ENCODE data around the gene ZNF436.
A peak's percentile ranks its signal among the peaks of the same experiment; 100 is the strongest.

The ZNF436 gene

GRCh38 chr1:23354245-23354644 lies 15.4 kb downstream of the ZNF436 start:
- Histone ChIP-seq H3K4me3 (ENCODE audit: low read depth in 1 of 2, low read length in 2 of 2) (no peak overlapping the region), H2AFZ (ENCODE audit: low read depth, low read length) (no peak overlapping the region), H3K79me2 (ENCODE audit: insufficient read depth, low read length) (no peaks in the 10 kb centered on the region), H3K27ac (ENCODE audit: low read length) (no peak overlapping the region), H3K4me1 (ENCODE audit: insufficient read depth, low read length) (no peaks in the 10 kb centered on the region), H4K20me1 (ENCODE audit: insufficient read depth, low read length) (no peaks in the 10 kb centered on the region), H3K9ac (ENCODE audit: low read depth, low read length) (no peak overlapping the region), H3K36me3 (ENCODE audit: insufficient read depth, low read length) (no peaks in the 10 kb centered on the region), H3K9me3 (ENCODE audit: insufficient read depth, low read length, severe bottlenecking) (no peaks in the 10 kb centered on the region), H3K4me2 (ENCODE audit: insufficient read depth, low read length) (no peak overlapping the region), H3K27me3 (ENCODE audit: insufficient read depth, low read length, poor library complexity) (no peaks in the 10 kb centered on the region)
- no peak for TF ChIP-seq EZH2 (IDR thresholded peaks at IDR 0.05; ENCODE audit: borderline replicate concordance, low read depth, low read length, severe bottlenecking)
- TF ChIP-seq, protein P1, sequence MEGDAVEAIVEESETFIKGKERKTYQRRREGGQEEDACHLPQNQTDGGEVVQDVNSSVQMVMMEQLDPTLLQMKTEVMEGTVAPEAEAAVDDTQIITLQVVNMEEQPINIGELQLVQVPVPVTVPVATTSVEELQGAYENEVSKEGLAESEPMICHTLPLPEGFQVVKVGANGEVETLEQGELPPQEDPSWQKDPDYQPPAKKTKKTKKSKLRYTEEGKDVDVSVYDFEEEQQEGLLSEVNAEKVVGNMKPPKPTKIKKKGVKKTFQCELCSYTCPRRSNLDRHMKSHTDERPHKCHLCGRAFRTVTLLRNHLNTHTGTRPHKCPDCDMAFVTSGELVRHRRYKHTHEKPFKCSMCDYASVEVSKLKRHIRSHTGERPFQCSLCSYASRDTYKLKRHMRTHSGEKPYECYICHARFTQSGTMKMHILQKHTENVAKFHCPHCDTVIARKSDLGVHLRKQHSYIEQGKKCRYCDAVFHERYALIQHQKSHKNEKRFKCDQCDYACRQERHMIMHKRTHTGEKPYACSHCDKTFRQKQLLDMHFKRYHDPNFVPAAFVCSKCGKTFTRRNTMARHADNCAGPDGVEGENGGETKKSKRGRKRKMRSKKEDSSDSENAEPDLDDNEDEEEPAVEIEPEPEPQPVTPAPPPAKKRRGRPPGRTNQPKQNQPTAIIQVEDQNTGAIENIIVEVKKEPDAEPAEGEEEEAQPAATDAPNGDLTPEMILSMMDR (IDR thresholded peaks at IDR 0.05; ENCODE audit: borderline replicate concordance, extremely low read depth, low read length, poor library complexity, severe bottlenecking): peak; percentile 53
- DNase-seq (peak; percentile 15), ATAC-seq (ENCODE audit: insufficient read depth, low read depth) (peak; percentile 39; the same call in 2 of the 3 replicates)

DNA sequence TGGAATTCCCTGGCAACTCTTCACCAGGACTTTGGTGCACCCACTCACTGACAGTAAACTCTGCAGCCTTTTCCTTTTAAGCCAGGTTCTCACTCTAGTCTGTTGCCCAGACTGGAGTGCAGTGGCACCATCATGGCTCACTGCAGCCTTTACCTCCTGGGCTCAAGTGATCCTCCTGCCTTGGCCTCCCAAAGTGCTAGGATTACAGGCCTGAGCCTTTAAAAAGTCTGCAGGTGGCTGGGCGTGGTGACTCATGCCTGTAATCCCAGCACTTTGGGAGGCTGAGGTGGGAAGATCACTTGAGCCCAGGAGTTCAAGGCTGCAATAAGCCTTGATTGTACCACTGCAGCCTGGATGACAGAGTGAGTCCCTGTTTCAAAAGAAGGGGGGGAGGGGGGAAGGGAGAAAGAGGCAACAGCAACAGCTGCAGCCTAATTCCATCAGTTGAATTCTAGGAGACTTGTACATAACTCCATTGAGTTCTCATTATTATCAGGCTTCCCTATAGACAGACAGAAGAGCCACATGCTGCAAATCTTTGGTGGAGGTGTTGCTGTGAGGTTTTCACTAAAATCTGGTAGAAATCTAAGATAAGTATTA lies 17.4 kb downstream of the ZNF436 start:
- TF ChIP-seq, protein P1 (IDR thresholded peaks at IDR 0.05; ENCODE audit: borderline replicate concordance, extremely low read depth, low read length, poor library complexity, severe bottlenecking): no peak
- no peak for TF ChIP-seq EZH2 (IDR thresholded peaks at IDR 0.05; ENCODE audit: borderline replicate concordance, low read depth, low read length, severe bottlenecking)
- Histone ChIP-seq H3K9me3 (ENCODE audit: insufficient read depth, low read length, severe bottlenecking) (no peaks in the 10 kb centered on the region), H3K4me1 (ENCODE audit: insufficient read depth, low read length) (no peaks in the 10 kb centered on the region), H3K9ac (ENCODE audit: low read depth, low read length) (no peak overlapping the region), H4K20me1 (ENCODE audit: insufficient read depth, low read length) (no peaks in the 10 kb centered on the region), H2AFZ (ENCODE audit: low read depth, low read length) (no peak overlapping the region), H3K79me2 (ENCODE audit: insufficient read depth, low read length) (no peaks in the 10 kb centered on the region), H3K4me2 (ENCODE audit: insufficient read depth, low read length) (no peak overlapping the region), H3K36me3 (ENCODE audit: insufficient read depth, low read length) (no peaks in the 10 kb centered on the region), H3K4me3 (ENCODE audit: low read depth in 1 of 2, low read length in 2 of 2) (no peak overlapping the region), H3K27ac (ENCODE audit: low read length) (no peak overlapping the region), H3K27me3 (ENCODE audit: insufficient read depth, low read length, poor library complexity) (no peaks in the 10 kb centered on the region)
- DNase-seq: no peak
- no peak for ATAC-seq (ENCODE audit: insufficient read depth, low read depth)

DNA sequence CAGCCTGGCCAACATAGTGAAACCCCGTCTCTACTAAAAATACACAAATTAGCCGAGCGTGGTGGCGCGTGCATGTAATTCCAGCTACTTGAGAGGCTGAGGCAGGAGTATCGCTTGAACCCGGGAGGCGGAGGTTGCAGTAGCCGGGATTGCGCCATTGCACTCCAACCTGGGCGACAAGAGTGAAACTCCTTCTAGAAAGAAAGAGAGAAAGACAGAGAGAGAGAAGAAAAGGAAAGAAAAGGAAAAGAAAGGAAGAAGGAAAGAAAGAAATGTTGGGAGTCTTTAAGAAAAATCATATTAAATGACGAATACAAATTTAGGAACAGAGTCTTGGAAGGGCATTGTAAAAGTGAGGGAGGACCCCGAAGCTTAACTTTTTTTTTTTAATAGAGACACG lies 23.7 kb downstream of the ZNF436 start:
- Histone ChIP-seq H3K4me2 (ENCODE audit: insufficient read depth, low read length) (no peak overlapping the region), H2AFZ (ENCODE audit: low read depth, low read length) (peak overlapping the region; percentile 30; the same call in 1 of the 2 replicates), H3K9me3 (ENCODE audit: insufficient read depth, low read length, severe bottlenecking) (no peaks in the 10 kb centered on the region), H3K27ac (ENCODE audit: low read length) (no peak overlapping the region), H4K20me1 (ENCODE audit: insufficient read depth, low read length) (peaks cover 25% of the 10 kb centered on the region), H3K36me3 (ENCODE audit: insufficient read depth, low read length) (peaks cover 16% of the 10 kb centered on the region), H3K9ac (ENCODE audit: low read depth, low read length) (no peak overlapping the region), H3K4me1 (ENCODE audit: insufficient read depth, low read length) (peaks cover 24% of the 10 kb centered on the region), H3K79me2 (ENCODE audit: insufficient read depth, low read length) (peaks cover 40% of the 10 kb centered on the region), H3K4me3 (ENCODE audit: low read depth in 1 of 2, low read length in 2 of 2) (no peak overlapping the region), H3K27me3 (ENCODE audit: insufficient read depth, low read length, poor library complexity) (no peaks in the 10 kb centered on the region)
- DNase-seq (no peak), ATAC-seq (ENCODE audit: insufficient read depth, low read depth) (no peak)
- TF ChIP-seq, protein P1 (IDR thresholded peaks at IDR 0.05; ENCODE audit: borderline replicate concordance, extremely low read depth, low read length, poor library complexity, severe bottlenecking): no peak
- no peak for TF ChIP-seq EZH2 (IDR thresholded peaks at IDR 0.05; ENCODE audit: borderline replicate concordance, low read depth, low read length, severe bottlenecking)
